Chondrocyte (in vitro differentiated cells): ENCODE results near the gene IGSF21. TPM values are rescaled to one million over a fixed set of nuclear protein-coding genes. Genes with fewer than 3 reads are reported as not detected.

ENCODE experiments used
- DNase-seq: peaks from one replicate; pipeline ENCODE4 v3.0.0; 2021; ENCODE audit warnings: mixed read lengths, low spot score
- H3K27ac Mint-ChIP-seq: one replicate; pipeline ENCODE4 v1.8.0; 2021; ENCODE audit warnings: mild to moderate bottlenecking, moderate library complexity, mixed read lengths; ENCODE audit not compliant: unreplicated experiment
- H3K27me3 Mint-ChIP-seq: 2 replicates; pipeline ENCODE4 v1.8.0; 2021; ENCODE audit warnings: low read depth, mixed read lengths
- H3K36me3 Mint-ChIP-seq: 2 replicates; pipeline ENCODE4 v1.8.0; 2021; ENCODE audit warnings: low read depth, mixed read lengths
- H3K4me1 Mint-ChIP-seq: 2 replicates; pipeline ENCODE4 v1.8.0; 2021; ENCODE audit warnings: low read depth, mild to moderate bottlenecking, mixed read lengths
- H3K4me3 Mint-ChIP-seq: one replicate; pipeline ENCODE4 v1.8.0; 2021; ENCODE audit warnings: mild to moderate bottlenecking, moderate library complexity, mixed read lengths; ENCODE audit not compliant: unreplicated experiment
- H3K9me3 Mint-ChIP-seq: 2 replicates; pipeline ENCODE4 v1.8.0; 2021; ENCODE audit warnings: low read depth, mixed read lengths
- total RNA-seq: library from RNA; stranded (reverse); gene quantifications from 3 replicates; pipeline ENCODE4 v1.2.1, GENCODE V29; 2021
- TF ChIP-seq, protein P1 (sequence below): fragments of 200-600 bp; sonication (generic); IDR thresholded peaks from 2 replicates; pipeline ENCODE4 v1.5.0; 2021; ENCODE audit warnings: antibody characterized with exemption, mild to moderate bottlenecking, moderate library complexity

Gene IGSF21
- total RNA-seq, 1 donor from 2014 or later: not detected

- Mint-ChIP-seq H3K36me3 (no peaks in the 10 kb centered on the region), H3K27me3 (peaks cover 14% of the 10 kb centered on the region), H3K4me1 (peaks cover 2% of the 10 kb centered on the region), H3K27ac (no peak overlapping the region), H3K4me3 (no peak overlapping the region), H3K9me3 (no peaks in the 10 kb centered on the region)
- TF ChIP-seq, protein P1, sequence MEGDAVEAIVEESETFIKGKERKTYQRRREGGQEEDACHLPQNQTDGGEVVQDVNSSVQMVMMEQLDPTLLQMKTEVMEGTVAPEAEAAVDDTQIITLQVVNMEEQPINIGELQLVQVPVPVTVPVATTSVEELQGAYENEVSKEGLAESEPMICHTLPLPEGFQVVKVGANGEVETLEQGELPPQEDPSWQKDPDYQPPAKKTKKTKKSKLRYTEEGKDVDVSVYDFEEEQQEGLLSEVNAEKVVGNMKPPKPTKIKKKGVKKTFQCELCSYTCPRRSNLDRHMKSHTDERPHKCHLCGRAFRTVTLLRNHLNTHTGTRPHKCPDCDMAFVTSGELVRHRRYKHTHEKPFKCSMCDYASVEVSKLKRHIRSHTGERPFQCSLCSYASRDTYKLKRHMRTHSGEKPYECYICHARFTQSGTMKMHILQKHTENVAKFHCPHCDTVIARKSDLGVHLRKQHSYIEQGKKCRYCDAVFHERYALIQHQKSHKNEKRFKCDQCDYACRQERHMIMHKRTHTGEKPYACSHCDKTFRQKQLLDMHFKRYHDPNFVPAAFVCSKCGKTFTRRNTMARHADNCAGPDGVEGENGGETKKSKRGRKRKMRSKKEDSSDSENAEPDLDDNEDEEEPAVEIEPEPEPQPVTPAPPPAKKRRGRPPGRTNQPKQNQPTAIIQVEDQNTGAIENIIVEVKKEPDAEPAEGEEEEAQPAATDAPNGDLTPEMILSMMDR: no peak
- DNase-seq: no peak
These were observed 34.9 kb downstream of the IGSF21 start for GRCh38 chr1:18142471-18142870.

GRCh38 chr1:18142969-18143368 lies 35.4 kb downstream of the IGSF21 start:
- H3K36me3 Mint-ChIP-seq: no peaks in the 10 kb centered on the region
- no peak overlapping the region for H3K27ac Mint-ChIP-seq
- no peaks in the 10 kb centered on the region for H3K9me3 Mint-ChIP-seq
- TF ChIP-seq, protein P1: no peak
- H3K4me3 Mint-ChIP-seq: no peak overlapping the region
- peaks cover 2% of the 10 kb centered on the region for H3K4me1 Mint-ChIP-seq
- peaks cover 15% of the 10 kb centered on the region for H3K27me3 Mint-ChIP-seq
- no peak for DNase-seq

- TF ChIP-seq, protein P1: no peak
- DNase-seq: no peak
- Mint-ChIP-seq H3K4me3 (no peak overlapping the region), H3K36me3 (no peaks in the 10 kb centered on the region), H3K27ac (no peak overlapping the region), H3K9me3 (no peaks in the 10 kb centered on the region), H3K27me3 (peaks cover 13% of the 10 kb centered on the region), H3K4me1 (peaks cover 2% of the 10 kb centered on the region)
These were observed 36.5 kb downstream of the IGSF21 start for GRCh38 chr1:18144062-18144461.

GRCh38 chr1:18144916-18145647 lies 37.5 kb downstream of the IGSF21 start:
- Mint-ChIP-seq H3K4me1 (peaks cover 2% of the 10 kb centered on the region), H3K36me3 (no peaks in the 10 kb centered on the region), H3K27ac (no peak overlapping the region), H3K9me3 (no peaks in the 10 kb centered on the region), H3K27me3 (peaks cover 16% of the 10 kb centered on the region), H3K4me3 (no peak overlapping the region)
- DNase-seq: no peak
- TF ChIP-seq, protein P1: no peak

- Mint-ChIP-seq H3K9me3 (no peaks in the 10 kb centered on the region), H3K36me3 (no peaks in the 10 kb centered on the region), H3K27ac (no peak overlapping the region), H3K4me1 (peaks cover 2% of the 10 kb centered on the region), H3K27me3 (peaks cover 16% of the 10 kb centered on the region), H3K4me3 (no peak overlapping the region)
- TF ChIP-seq, protein P1: no peak
- DNase-seq: no peak
These were observed 38.4 kb downstream of the IGSF21 start for GRCh38 chr1:18145851-18146618.
